Fibroblast of villous mesenchyme (primary cell): ENCODE measurements around the gene HSCB. TPM values are rescaled to one million over a fixed set of nuclear protein-coding genes. Genes with fewer than 3 reads are reported as not detected.

Source experiments
- DNase-seq: peaks from one replicate; pipeline ENCODE4 v3.0.0-alpha.2; 2010; ENCODE audit warnings: low read depth
- H3K4me3 ChIP-seq: 2 replicates; pipeline ENCODE4 v1.5.1; 2011; ENCODE audit warnings: low read depth, mild to moderate bottlenecking, low read length
- total RNA-seq: library from RNA; depleted of rRNA; stranded (reverse); fragments of >200 nt; gene quantifications from 2 replicates; pipeline ENCODE4 v1.2.3, GENCODE V29; 2012
- TF ChIP-seq, protein P1 (sequence below): IDR thresholded peaks from 2 replicates; pipeline ENCODE4 v1.5.1; 2012; ENCODE audit warnings: low read depth, mild to moderate bottlenecking, low read length; ENCODE audit not compliant: insufficient read depth

The HSCB gene
- total RNA-seq, 1 donor, result 11.2 TPM

DNA sequence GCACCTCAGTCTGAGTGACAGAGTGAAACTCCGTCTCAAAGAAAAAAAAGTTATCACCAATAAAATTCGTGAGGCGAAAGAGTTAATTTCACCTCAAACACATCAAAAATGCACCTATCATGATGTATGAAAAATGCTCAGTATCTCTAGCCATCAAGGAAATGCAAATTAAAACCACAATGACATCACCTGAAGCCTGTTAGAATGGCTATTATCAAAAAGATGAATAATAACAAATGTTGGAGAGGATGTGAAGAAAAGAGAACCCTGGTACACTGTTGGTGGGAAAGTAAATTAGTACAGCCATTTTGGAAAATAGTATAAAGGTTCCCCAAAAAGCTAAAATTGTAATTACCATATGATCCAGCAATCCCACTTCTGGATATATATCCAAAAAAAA lies 23.8 kb upstream of the HSCB start:
- TF ChIP-seq, protein P1, sequence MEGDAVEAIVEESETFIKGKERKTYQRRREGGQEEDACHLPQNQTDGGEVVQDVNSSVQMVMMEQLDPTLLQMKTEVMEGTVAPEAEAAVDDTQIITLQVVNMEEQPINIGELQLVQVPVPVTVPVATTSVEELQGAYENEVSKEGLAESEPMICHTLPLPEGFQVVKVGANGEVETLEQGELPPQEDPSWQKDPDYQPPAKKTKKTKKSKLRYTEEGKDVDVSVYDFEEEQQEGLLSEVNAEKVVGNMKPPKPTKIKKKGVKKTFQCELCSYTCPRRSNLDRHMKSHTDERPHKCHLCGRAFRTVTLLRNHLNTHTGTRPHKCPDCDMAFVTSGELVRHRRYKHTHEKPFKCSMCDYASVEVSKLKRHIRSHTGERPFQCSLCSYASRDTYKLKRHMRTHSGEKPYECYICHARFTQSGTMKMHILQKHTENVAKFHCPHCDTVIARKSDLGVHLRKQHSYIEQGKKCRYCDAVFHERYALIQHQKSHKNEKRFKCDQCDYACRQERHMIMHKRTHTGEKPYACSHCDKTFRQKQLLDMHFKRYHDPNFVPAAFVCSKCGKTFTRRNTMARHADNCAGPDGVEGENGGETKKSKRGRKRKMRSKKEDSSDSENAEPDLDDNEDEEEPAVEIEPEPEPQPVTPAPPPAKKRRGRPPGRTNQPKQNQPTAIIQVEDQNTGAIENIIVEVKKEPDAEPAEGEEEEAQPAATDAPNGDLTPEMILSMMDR, result no peak
- DNase-seq, result no peak
- no peak overlapping the region for H3K4me3 ChIP-seq

GRCh38 chr22:28728002-28728401 lies 13.8 kb upstream of the HSCB start:
- H3K4me3 ChIP-seq, result no peak overlapping the region
- DNase-seq, result no peak
- TF ChIP-seq, protein P1, result no peak

DNA sequence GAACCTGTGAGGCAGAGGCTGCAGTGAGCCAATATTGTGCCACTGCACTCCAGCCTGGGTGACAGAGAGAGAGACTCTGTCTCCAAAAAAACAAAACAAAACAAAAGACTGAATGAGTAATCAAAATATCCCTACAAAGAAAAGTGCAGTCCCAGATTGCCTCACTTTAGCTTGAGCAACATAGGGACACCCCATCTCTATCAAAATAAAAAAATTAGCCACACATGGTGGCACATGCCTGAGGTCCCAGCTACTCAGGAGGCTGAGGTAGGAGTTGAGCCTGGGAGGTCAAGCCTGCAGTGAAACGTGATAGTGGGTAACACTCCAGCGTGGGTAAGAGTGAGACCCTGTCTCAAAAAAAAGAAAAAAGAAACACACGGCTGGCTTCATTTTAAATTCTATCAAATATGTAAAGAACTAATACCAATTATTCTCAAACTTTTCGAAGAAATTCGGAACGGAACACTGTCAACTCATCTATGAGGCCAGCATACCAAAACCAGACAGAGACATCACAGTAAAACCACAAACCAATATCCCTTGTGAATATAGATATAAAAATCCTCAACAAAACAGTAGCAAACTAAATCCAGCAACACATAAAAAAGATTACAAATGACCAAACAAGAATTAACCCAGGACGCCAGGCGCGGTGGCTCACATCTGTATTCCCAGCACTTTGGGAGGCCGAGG lies 13.1 kb upstream of the HSCB start:
- H3K4me3 ChIP-seq, result no peak overlapping the region
- TF ChIP-seq, protein P1, result no peak
- peak; percentile 59 for DNase-seq

GRCh38 chr22:28730179-28730578 lies 11.7 kb upstream of the HSCB start:
- TF ChIP-seq, protein P1, result no peak
- no peak overlapping the region for H3K4me3 ChIP-seq
- DNase-seq, result no peak

DNA sequence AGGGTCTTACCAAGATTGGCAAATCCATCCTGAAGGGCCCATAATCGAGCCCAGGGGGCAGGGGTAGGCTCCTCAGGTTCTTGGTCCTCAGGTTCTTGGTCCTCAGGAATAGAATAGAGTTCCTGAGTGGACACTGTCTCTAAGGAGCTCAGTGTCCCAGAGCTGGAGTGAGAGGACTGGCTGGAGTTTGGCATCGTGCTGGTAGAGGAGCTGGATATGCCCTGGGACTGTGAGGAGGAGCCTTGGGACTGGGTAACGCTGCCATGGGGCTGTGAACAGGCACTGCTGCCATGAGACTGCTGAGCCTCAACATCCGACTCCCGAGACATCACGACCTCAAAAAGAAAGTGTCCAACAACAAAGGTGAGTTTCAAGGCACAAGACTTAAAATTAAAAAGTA lies 7.4 kb upstream of the HSCB start:
- TF ChIP-seq, protein P1, result no peak
- H3K4me3 ChIP-seq, result no peak overlapping the region

GRCh38 chr22:28736301-28737155 lies 5.3 kb upstream of the HSCB start:
- DNase-seq, result no peak
- H3K4me3 ChIP-seq, result no peak overlapping the region
- TF ChIP-seq, protein P1, result no peak

More for the DNA sequence above, 7.4 kb upstream of the HSCB start:
- no peak for DNase-seq
